OCI-LY3 (cell line): Measurements from ENCODE around the gene GFOD1.

ENCODE experiments used
- EZH2phosphoT487 ChIP-seq: fragments of 200-600 bp; shearing (Covaris generic); IDR thresholded peaks from 2 replicates; pipeline ENCODE4 v1.6.1; 2018; ENCODE audit warnings: antibody characterized with exemption, mixed run types, low read depth
- TF ChIP-seq, protein P1 (sequence below): fragments of 200-600, 300-600 bp; sonication (generic); IDR thresholded peaks from 2 replicates; pipeline ENCODE4 v1.5.1; 2014; ENCODE audit warnings: antibody characterized with exemption, low read length, low read depth

DNA sequence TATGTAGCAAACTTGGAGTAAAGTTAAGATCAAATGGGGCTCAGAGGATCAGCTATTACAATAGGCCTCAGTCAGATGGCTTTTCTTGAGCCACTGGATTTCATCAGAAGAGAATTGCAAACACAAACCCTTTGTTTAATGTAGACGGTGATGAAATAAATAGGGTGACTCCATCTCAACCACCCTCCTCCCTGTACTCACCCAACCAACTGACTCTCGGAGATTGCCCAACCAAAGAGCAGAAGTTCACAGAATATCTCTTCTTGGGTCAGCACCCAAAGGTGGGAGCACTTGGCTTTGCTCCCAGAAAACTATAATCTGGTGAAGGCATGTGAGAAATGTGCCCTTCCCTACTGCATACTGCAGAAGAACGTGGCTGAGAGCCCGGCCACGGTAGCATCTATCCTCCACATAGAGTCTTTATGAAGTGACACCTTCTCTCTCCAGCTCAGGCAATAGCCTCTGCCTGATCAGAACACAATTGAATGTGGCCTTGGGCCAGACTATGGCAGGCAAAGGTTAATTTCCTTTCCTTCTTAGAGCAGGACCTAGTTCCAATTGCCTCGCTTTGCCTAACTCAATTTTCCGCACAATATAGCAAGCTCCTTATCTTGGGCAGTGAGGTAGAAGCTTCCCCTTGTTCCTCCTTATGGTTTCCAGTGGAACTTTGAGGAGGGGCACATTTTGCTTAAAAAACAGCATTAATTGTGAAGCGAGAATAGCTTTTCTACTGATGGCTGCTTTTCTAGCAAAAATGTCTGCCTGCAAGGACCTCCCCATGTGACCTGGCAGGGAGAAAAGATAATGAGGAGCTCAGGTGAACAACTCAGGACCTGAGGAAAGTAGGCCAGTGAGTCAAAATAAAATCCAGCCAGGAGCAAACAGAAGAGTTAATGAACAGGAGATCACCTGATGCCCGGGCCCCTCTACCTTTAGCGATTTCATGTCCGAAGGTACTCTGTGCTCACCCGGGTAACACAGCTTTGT is 79.4 kb downstream of the GFOD1 start:
- TF ChIP-seq, protein P1, sequence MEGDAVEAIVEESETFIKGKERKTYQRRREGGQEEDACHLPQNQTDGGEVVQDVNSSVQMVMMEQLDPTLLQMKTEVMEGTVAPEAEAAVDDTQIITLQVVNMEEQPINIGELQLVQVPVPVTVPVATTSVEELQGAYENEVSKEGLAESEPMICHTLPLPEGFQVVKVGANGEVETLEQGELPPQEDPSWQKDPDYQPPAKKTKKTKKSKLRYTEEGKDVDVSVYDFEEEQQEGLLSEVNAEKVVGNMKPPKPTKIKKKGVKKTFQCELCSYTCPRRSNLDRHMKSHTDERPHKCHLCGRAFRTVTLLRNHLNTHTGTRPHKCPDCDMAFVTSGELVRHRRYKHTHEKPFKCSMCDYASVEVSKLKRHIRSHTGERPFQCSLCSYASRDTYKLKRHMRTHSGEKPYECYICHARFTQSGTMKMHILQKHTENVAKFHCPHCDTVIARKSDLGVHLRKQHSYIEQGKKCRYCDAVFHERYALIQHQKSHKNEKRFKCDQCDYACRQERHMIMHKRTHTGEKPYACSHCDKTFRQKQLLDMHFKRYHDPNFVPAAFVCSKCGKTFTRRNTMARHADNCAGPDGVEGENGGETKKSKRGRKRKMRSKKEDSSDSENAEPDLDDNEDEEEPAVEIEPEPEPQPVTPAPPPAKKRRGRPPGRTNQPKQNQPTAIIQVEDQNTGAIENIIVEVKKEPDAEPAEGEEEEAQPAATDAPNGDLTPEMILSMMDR = no peak
- TF ChIP-seq EZH2phosphoT487 = no peak
